Endometrial microvascular endothelial cells (primary cell): ENCODE data around the gene ERBB4. TPM values are rescaled to one million over a fixed set of nuclear protein-coding genes. Genes with fewer than 3 reads are reported as not detected.

Experiments
- in situ Hi-C: cut with HindIII; loops from 2 replicates; pipeline ENCODE4 v1.10.0; 2017; ENCODE audit warnings: low sequenced_read_pairs, low pct_unique_long_range_greater_than_20kb; ENCODE audit errors: inconsistent ontology term
- total RNA-seq: library from RNA; depleted of rRNA; stranded (reverse); fragments of >200 nt; gene quantifications from one replicate; pipeline ENCODE4 v1.2.3, GENCODE V29; 2015; ENCODE audit errors: inconsistent ontology term

ERBB4 gene
- total RNA-seq, 1 donor from 2014 or later, result not detected

DNA sequence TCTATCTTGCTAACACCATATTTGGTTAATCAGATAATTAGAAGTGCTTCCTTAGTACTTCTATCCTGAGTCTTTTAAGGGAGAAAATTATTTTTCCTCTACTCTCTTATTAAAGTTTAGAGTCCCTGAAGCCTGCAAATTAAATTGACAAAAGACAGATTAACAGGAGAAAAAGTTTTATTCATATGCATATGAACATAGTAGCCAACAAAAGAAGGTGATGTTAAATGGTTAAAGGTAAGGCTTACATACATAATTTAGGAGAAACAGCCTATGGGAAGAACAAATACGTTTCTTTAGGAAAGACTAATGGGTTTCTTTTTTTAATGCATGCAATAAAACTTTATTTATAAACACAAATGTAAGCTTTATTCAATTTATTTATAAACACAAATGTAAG is 1177.2 kb downstream of the ERBB4 start:
- in situ Hi-C loops, result no loop called here

DNA sequence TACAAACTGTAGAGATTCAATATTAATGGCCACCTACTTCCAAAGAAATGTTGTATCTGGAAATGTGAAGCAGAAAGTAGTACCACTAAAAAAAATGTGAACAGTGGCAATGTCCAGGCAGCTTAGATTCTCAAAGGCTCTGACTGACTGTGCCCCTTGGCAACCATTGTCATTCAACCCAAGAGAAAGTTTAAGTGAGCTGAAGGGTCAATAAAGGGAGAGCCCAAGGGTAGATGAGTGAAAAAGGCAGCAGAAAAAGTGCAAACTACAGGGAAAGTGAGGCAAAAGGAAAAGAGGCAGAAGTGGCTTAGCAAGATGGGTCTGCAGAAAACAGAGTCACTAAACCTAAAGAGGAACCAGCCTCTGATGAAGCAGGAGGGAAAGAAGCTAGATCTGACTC is 1179.3 kb downstream of the ERBB4 start:
- in situ Hi-C loops, result no loop called here

DNA sequence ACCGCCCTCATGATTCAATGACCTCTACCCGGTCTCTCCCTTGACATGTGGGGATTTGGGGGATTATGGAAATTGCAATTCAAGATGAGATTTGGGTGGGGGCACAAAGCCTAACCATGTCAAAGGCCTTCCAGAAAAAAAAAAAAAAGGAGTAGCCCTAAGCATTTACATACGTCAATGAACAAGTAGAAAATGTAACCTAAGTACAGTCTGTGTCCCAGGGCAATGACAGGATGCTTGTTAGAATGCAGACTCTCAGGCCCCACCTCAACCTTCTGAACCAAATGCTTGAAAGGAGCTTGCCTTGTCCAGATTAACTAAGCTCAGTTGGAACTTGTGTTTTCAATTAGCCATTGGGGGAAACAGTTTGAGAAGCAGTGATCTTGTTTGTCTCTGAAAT is 1180.1 kb downstream of the ERBB4 start:
- in situ Hi-C loops, result no loop called here

DNA sequence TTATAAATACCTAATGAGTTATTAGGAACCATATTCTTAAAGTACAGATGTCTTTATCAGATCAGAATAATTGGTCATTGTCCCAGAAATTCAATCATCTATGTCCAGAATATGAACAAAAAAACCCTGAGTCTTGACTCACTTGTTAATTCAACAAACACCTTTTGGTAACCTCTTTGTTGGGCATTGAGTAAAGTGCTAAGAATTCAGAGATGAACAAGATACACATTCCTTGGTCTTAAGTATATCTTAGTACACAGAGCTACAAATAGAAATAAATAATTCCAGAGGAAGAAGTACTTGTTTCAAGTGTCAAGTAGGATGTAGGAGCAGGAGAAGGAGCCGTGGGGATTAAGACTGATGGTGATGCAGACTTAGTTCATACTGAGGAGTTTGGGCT is 1184.1 kb downstream of the ERBB4 start:
- in situ Hi-C loops, result no loop called here

DNA sequence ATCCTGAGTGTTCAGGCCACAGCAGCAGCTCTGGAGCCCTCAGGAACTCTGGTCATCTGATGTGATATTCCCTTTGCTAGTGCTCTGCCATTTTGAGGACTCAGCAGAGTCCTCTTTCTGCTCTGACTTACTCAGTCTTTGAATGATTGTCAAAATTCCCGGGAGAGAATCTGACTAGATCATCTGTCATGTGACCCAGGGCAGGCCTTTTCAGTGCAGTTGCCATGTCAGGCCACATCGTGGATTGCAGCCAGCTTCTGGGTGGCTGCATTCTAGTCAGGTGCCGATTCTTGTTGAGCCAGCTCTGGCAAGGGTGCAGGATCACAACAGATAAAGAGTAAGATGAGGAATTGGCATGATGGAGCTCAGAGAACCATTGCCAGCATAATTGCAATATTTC is 1186.6 kb downstream of the ERBB4 start:
- in situ Hi-C loops, result no loop called here

DNA sequence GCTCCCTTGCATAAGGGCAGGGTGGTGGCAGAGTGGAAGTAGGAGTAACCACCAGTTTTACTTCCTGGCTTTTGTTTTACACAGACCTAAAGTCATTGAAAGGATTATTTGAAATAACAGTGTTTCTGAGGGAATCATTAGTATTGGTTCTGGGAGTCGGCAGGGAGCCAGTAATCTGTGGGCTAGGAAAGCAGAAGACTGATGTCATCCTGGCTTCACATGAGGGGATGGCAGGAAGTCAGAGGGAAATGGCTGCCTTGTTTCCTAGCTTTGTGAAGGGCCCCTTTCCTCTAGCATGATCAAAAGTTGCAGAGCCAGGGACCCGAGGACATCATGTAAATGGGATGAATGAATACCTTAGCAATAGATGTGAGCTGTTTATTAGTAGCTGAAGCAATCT is 1189.6 kb downstream of the ERBB4 start:
- in situ Hi-C loops, result no loop called here

DNA sequence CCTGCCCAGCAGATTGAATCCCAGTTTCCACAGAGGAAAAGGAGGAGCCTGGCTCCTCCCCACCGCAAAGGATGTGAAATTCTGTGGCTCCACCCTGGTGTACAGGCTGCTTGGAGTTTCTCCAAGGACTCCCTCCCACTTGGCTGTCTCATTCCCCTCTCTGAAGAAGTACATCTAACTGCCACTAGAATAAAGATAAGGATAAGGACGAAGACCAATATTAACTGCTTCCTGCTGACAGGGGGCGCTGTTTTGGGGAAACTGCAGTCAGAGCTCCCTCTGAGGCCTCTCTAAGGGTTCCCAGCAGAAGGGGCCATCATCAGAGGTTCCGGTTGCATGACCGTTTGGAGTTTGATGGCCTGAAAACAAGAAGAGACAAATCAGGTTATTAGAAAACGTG is 1191.3 kb downstream of the ERBB4 start:
- in situ Hi-C loops, result no loop called here

DNA sequence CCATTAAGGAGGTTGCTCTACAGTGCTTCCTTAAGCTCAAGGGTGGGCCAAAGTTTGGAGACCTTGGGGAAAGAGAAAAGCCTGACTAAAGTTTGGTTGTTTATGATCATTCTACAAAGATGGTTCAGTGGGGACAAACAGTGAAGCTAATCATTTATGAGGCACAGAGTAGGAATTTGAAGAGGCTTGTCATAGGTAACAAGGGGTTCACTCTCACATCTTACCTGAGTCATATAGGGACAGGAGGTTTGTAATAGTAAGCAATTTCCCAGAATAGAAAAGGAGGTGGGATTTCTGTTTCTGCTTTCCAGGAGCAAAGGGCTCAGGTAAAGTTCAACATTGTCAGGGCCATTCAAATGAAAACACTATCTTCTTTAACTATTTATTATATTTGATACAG is 1194.3 kb downstream of the ERBB4 start:
- in situ Hi-C loops, result no loop called here

DNA sequence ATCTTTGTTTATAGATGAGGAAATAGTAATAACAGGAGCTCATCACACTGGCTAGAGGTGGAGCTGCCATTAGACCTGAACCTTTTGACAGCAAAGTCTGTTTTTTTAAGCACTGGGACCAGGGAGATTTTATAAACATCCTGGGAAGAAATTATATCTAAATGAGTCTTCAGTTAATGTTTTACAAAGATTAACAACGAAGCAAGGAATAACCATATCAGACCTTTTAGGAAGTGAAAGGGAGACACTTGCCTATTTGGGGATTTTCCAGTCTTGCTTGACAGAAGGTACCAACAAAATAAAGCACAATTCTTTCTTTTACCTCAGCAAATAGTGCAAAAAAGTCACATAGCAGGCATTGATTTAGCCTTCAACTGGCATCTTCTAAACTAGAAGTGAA is 1205.2 kb downstream of the ERBB4 start:
- in situ Hi-C loops, result no loop called here

DNA sequence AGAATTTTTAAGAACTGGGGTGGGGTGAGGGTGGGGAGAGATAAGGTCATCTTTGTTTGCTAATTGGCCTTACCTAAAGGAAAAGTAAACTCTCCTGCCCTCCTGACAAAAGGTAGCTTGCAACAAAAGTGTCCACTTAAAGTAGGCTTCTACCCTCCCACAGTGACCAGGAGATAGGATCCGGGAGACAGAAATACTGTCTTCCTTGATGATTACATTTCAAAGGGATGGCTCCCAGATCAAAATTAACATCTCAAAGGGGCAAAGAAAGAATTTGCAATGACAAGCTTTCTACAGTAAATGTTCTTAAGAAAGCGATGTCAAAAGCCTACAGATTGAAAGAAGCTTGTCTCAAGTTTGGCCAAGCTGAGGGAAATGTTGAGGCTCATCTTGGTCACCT is 1206.9 kb downstream of the ERBB4 start:
- in situ Hi-C loops, result no loop called here

DNA sequence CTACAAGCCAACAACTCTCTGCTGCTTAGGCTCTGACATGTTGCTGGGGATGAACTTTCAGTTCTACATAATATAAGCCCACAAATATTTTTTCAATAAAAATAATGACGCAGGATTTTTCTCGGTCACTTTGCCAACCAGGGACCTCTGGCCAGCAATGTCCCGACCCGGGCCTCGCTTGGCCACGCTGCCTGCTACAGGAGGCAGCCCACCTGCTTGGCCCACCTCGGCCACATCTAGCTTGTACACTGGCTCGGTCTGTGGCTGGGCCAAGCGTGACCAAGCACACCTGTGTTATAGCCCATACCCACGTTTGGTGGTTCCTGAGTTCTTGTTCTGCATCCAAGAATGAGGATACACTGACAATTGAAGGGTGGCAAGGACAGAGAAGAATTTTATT is 1208.7 kb downstream of the ERBB4 start:
- in situ Hi-C loops, result no loop called here

DNA sequence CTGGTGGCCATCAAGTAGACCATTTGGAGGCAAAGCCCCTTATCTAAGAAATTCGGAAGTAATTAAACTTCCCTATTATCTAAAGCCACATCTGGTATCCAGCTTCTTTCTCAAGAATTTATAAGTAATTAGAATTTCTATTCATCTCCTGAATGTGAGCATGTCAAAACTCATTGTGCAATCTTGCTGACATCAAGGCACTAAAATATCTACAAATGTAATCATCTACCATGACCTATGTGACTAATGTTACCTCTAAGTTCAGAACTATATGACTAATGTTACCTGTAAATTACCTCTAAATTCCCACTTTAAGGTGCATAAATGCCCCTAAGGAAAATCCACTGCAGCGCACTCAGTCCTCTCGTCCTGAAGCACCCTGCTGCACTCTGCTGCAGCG is 1209.2 kb downstream of the ERBB4 start:
- in situ Hi-C loops, result no loop called here

DNA sequence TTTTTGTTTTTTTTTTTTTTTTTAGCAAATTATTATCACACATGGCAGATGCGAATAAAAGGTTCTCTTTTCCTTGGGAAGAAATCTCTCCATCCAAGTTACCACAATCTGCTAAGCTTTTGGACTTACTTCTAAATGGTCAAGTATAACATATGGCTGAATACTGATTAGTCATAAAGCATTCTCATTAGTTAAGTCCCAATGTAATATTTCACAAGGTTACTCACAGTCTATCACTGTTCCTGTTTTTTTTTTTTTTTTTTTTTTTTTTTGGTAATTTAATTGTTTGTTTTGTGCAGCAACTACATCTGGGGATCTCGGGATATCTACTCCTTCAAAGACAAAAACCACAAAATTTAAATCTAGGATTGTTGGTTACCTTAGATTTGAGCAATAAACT is 1210.5 kb downstream of the ERBB4 start:
- in situ Hi-C loops, result no loop called here
